AG09309 (cell line): ENCODE results near the gene CREB3L2.
"Not testable (repeated sequence)": the region's sequence is repeated elsewhere in the genome, so short reads cannot be mapped to it uniquely, and the experiment has no call there.

Source experiments
- DNase-seq: peaks from one replicate; pipeline ENCODE4 v3.0.0-alpha.2; 2010; ENCODE audit warnings: low read depth
- H3K4me3 ChIP-seq: 2 replicates; pipeline ENCODE4 v1.5.1; 2011; ENCODE audit warnings: mild to moderate bottlenecking, low read depth, low read length, moderate library complexity; ENCODE audit not compliant: control insufficient read depth
- CTCF ChIP-seq: IDR thresholded peaks from 2 replicates; pipeline ENCODE4 v1.5.1; 2011; ENCODE audit warnings: mild to moderate bottlenecking, low read depth, low read length, inconsistent platforms; ENCODE audit not compliant: insufficient read depth, control insufficient read depth; ENCODE audit errors: missing control alignments

The CREB3L2 gene

GRCh38 chr7:138015096-138015495, 13.2 kb upstream of the CREB3L2 start:
- no peak for TF ChIP-seq CTCF
- no peak for DNase-seq
- no peak overlapping the region for H3K4me3 ChIP-seq

GRCh38 chr7:138014686-138015085, 12.8 kb upstream of the CREB3L2 start:
- TF ChIP-seq CTCF, result no peak
- H3K4me3 ChIP-seq, result no peak overlapping the region
- no peak for DNase-seq

- DNase-seq, H3K4me3 ChIP-seq: not testable (repeated sequence)
Observed at GRCh38 chr7:138014201-138014600, 12.3 kb upstream of the CREB3L2 start.

GRCh38 chr7:138009350-138009653, 7.4 kb upstream of the CREB3L2 start:
- H3K4me3 ChIP-seq, result no peak overlapping the region
- no peak for DNase-seq
- TF ChIP-seq CTCF, result no peak

- peak; percentile 88 for TF ChIP-seq CTCF
- no peak for DNase-seq
- H3K4me3 ChIP-seq, result no peak overlapping the region
Observed at GRCh38 chr7:138008588-138009349, 6.9 kb upstream of the CREB3L2 start.

GRCh38 chr7:138008019-138008587, 6.2 kb upstream of the CREB3L2 start:
- no peak overlapping the region for H3K4me3 ChIP-seq
- DNase-seq, result no peak
- TF ChIP-seq CTCF, result no peak

GRCh38 chr7:138006106-138006505, 4.2 kb upstream of the CREB3L2 start:
- no peak overlapping the region for H3K4me3 ChIP-seq
- no peak for DNase-seq
- no peak for TF ChIP-seq CTCF
